Stimulated activated naive CD8-positive, alpha-beta T cell treated with anti-CD3 and anti-CD28 coated beads, Interleukin-15, amount 100 ng/mL, for 72 hours (primary cell): ENCODE results near the gene IQCH.
"Not testable (repeated sequence)": the region's sequence is repeated elsewhere in the genome, so short reads cannot be mapped to it uniquely, and the experiment has no call there.

Experiments used
- ATAC-seq: fragments of 150-1000 bp; cut with Tn5 transposase; 2 replicates; pipeline ENCODE4 v1.10.0; 2021; ENCODE audit warnings: mild to moderate bottlenecking, moderate library complexity
- DNase-seq, 2 donors: peaks; one replicate each; pipeline ENCODE4 v3.0.0; 2021 to 2022
- H3K27ac Mint-ChIP-seq, 2 donors: one replicate each; pipeline ENCODE4 v1.8.0; 2022; ENCODE audit warnings: mild to moderate bottlenecking in 2 of 2, mixed read lengths in 2 of 2, moderate library complexity in 2 of 2
- H3K27me3 Mint-ChIP-seq: one replicate; pipeline ENCODE4 v1.8.0; 2022; ENCODE audit warnings: mixed read lengths
- H3K4me1 Mint-ChIP-seq: one replicate; pipeline ENCODE4 v1.8.0; 2022; ENCODE audit warnings: mild to moderate bottlenecking, mixed read lengths
- H3K4me3 Mint-ChIP-seq, 2 donors: one replicate each; pipeline ENCODE4 v1.8.0; 2022; ENCODE audit warnings: mild to moderate bottlenecking in 2 of 2, mixed read lengths in 2 of 2, moderate library complexity in 1 of 2
- H3K9me3 Mint-ChIP-seq, 2 donors: one replicate each; pipeline ENCODE4 v1.8.0; 2022; ENCODE audit warnings: mixed read lengths in 2 of 2

Gene IQCH

GRCh38 chr15:67266870-67267269 lies 12.3 kb downstream of the IQCH start:
- no peak for ATAC-seq
- no peak for DNase-seq
- H3K9me3 Mint-ChIP-seq, result no peaks in the 10 kb centered on the region
- no peaks in the 10 kb centered on the region for H3K4me1 Mint-ChIP-seq
- H3K4me3 Mint-ChIP-seq, result no peak overlapping the region
- no peak overlapping the region for H3K27ac Mint-ChIP-seq
- peaks cover 7% of the 10 kb centered on the region for H3K27me3 Mint-ChIP-seq

DNA sequence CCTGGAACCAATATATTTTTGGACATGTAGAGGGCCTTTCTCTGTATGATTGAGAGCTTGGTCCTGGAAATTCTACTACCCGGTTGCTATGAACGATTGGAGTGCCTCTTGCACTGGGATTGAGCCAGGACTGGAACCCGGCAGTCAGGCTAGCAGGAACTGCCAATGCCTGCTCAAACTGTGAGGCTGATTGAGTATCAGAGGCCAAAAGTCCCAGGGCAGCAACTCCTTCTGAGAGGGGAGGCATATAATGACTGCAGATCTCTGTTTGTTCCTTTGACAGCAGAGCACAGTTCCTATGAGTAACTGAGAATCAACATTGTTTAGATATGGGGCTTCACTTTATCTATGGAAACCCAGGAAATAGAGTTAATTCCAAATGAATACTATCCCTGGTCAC lies 12.9 kb downstream of the IQCH start:
- DNase-seq, result no peak
- peaks cover 7% of the 10 kb centered on the region for H3K27me3 Mint-ChIP-seq
- H3K4me1 Mint-ChIP-seq, result no peaks in the 10 kb centered on the region
- no peak for ATAC-seq
- H3K4me3 Mint-ChIP-seq, result no peak overlapping the region
- no peak overlapping the region for H3K27ac Mint-ChIP-seq
- H3K9me3 Mint-ChIP-seq, result no peaks in the 10 kb centered on the region

DNA sequence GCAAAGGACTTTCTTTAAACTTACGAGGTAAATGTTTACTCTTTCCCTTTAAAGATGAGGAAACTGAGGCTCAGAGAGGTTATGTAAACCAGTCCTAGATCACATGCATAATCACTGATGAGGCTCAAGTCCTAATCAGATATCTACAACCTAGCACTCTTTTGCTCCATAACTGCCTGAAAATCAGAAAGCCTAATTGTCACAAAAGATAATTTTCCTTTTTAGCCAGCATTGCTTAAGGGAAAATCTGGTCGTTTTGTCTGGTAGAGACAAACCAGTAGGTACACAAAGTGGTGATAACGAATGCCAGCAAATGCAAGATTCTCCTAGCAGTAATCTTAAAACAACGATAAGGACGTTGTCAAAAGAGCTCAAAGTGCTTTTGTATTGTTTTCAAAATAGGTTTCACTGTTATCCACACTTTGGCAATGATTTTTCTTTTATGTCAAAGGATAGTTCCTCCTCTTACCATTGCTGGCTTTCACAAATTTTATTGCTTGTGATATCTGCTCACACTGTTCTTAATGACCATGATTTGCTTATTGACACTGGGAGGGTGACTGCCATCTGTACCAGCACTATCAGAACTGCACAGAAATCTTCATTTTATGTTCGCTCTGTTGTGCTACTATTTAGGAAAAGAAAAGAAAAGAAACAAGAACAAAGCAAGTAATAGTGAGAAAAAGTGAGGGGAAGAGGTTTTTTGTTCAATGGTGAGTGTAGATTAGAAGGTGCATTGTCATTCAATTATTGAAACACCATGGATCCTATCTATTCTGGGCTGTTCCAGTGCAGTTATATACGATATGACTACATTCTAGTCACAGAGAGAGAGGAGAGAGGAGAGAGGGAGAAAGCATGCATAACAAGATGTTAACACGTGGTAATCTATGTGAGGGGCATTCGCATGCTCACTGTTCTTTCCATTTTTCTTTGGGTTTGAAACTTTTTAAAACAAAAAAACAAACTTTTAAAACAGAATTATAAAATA lies 13.7 kb downstream of the IQCH start:
- Mint-ChIP-seq H3K9me3 (no peaks in the 10 kb centered on the region), H3K27me3 (peaks cover 7% of the 10 kb centered on the region), H3K4me1 (no peaks in the 10 kb centered on the region), H3K27ac (no peak overlapping the region), H3K4me3 (no peak overlapping the region)
- no peak for DNase-seq
- ATAC-seq, result no peak

- Mint-ChIP-seq H3K27ac (no peak overlapping the region), H3K9me3 (peaks cover 0 to 14% of the 10 kb centered on the region in 2 donors), H3K4me3 (no peak overlapping the region), H3K27me3 (peaks cover 16% of the 10 kb centered on the region), H3K4me1 (no peaks in the 10 kb centered on the region)
- ATAC-seq (no peak), DNase-seq (no peak)
Observed at GRCh38 chr15:67274236-67274635, 19.6 kb downstream of the IQCH start.

DNA sequence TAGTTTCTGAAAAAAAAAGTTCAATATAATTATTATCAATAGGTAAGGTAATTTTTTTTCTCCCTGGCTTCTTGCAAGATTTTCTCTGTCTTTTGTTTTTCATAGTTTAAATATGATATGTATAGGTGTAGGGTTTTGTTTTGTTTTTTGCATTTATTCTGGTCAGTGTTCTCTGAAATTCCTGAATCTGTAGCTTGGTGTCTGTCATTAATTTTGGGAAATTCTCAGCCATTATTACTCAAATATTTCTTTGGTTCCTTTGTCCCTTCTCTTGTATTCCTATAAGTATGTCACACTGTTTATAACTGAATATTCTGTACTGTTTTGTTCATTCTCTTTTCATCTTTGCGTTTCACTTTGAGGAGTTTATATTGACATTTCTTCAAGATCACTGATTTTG lies 22.1 kb downstream of the IQCH start:
- DNase-seq (no peak), ATAC-seq (no peak)
- Mint-ChIP-seq H3K27me3 (peaks cover 9% of the 10 kb centered on the region), H3K9me3 (peaks cover 0 to 14% of the 10 kb centered on the region in 2 donors), H3K4me1 (no peaks in the 10 kb centered on the region), H3K4me3 (no peak overlapping the region), H3K27ac (no peak overlapping the region)

DNA sequence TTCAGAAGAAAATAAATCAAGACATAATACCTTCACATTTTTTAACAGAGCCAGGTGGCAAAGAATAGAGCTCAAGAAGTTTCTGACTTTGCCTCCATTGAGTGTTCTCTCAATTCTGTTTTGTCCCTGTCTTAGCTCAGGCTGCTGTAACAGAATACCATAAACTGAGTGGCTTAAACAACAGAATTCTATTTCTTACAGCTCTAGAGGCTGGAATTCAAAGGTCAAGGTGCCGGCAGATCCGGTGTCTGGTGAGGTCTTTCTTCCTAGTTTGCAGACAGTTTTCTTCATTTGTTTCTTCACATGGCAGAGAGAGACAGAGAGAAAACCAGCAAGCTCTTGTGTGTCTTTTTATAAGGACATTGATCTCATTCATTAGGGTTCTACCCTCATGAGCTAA lies 25.6 kb downstream of the IQCH start:
- ATAC-seq (no peak), DNase-seq (no peak)
- H3K9me3 Mint-ChIP-seq, result no peaks in the 10 kb centered on the region
- peaks cover 8% of the 10 kb centered on the region for H3K27me3 Mint-ChIP-seq
- H3K27ac Mint-ChIP-seq, result no peak overlapping the region
- no peaks in the 10 kb centered on the region for H3K4me1 Mint-ChIP-seq
- no peak overlapping the region for H3K4me3 Mint-ChIP-seq

- no peak for ATAC-seq
- no peak for DNase-seq
- Mint-ChIP-seq H3K9me3 (no peaks in the 10 kb centered on the region), H3K4me3 (no peak overlapping the region), H3K27me3 (peaks cover 8% of the 10 kb centered on the region), H3K4me1 (no peaks in the 10 kb centered on the region), H3K27ac (no peak overlapping the region)
Observed at GRCh38 chr15:67281714-67282113, 27.1 kb downstream of the IQCH start.

GRCh38 chr15:67285625-67286024 lies 31.0 kb downstream of the IQCH start:
- not testable (repeated sequence) for ATAC-seq, H3K4me1 Mint-ChIP-seq, DNase-seq, H3K27me3 Mint-ChIP-seq, H3K27ac Mint-ChIP-seq, H3K4me3 Mint-ChIP-seq, H3K9me3 Mint-ChIP-seq

DNA sequence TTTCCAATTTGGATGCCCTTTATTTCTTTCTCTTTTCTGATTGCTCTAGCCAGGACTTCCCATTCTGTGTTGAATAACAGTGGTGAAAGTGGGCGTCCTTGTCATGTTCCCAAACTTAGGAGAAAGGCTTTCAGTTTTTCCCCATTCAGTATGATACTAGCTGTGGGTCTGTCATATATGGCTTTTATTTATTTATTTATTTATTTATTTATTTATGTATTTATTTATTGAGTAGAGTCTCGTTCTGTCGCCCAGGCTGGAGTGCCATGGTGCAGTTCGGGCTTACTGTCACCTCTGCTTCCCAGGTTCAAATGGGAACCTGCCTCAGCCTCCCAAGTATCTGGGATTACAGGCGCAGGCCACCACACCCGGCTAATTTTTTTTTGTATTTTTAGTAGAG lies 31.8 kb downstream of the IQCH start:
- H3K9me3 Mint-ChIP-seq, H3K27ac Mint-ChIP-seq, ATAC-seq, H3K4me1 Mint-ChIP-seq, H3K4me3 Mint-ChIP-seq, H3K27me3 Mint-ChIP-seq, DNase-seq: not testable (repeated sequence)

GRCh38 chr15:67290319-67290718 lies 35.7 kb downstream of the IQCH start:
- no peak overlapping the region for H3K27ac Mint-ChIP-seq
- no peaks in the 10 kb centered on the region for H3K9me3 Mint-ChIP-seq
- no peak for ATAC-seq
- H3K4me1 Mint-ChIP-seq, result no peaks in the 10 kb centered on the region
- H3K4me3 Mint-ChIP-seq, result no peak overlapping the region
- DNase-seq, result no peak
- H3K27me3 Mint-ChIP-seq, result no peaks in the 10 kb centered on the region

GRCh38 chr15:67296188-67296587 lies 41.6 kb downstream of the IQCH start:
- Mint-ChIP-seq H3K27ac (no peak overlapping the region), H3K4me1 (no peaks in the 10 kb centered on the region), H3K9me3 (no peaks in the 10 kb centered on the region), H3K4me3 (no peak overlapping the region), H3K27me3 (no peaks in the 10 kb centered on the region)
- ATAC-seq, result no peak
- DNase-seq, result no peak

DNA sequence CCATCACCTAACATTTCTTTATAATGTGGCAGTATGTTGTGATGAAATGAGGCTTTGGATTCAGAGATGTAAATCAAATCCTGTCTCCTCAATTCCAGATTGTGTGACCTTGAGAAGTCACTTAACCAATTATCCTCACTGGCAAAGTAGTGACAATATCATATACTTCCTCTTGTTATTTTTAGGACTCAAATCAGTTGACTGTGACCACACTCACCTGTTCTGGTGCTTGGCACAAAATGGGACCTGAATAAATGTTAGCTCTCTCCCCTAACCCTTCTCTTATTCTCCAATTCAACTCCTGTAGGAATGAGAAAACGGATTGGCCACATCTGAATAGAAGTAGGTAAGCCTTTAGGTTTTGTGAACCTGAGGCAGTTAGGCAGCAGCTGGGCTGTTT lies 42.1 kb downstream of the IQCH start:
- DNase-seq (no peak), ATAC-seq (no peak)
- Mint-ChIP-seq H3K27me3 (no peaks in the 10 kb centered on the region), H3K4me1 (no peaks in the 10 kb centered on the region), H3K4me3 (no peak overlapping the region), H3K27ac (no peak overlapping the region), H3K9me3 (no peaks in the 10 kb centered on the region)

GRCh38 chr15:67300266-67301025 lies 45.9 kb downstream of the IQCH start:
- H3K9me3 Mint-ChIP-seq, result no peaks in the 10 kb centered on the region
- H3K4me3 Mint-ChIP-seq, result no peak overlapping the region
- no peaks in the 10 kb centered on the region for H3K27me3 Mint-ChIP-seq
- ATAC-seq, result no peak
- no peak for DNase-seq
- H3K4me1 Mint-ChIP-seq, result no peaks in the 10 kb centered on the region
- no peak overlapping the region for H3K27ac Mint-ChIP-seq

GRCh38 chr15:67303490-67304363 lies 49.1 kb downstream of the IQCH start:
- Mint-ChIP-seq H3K27me3 (no peaks in the 10 kb centered on the region), H3K27ac (no peak overlapping the region), H3K4me3 (no peak overlapping the region), H3K4me1 (peaks cover 18% of the 10 kb centered on the region), H3K9me3 (no peaks in the 10 kb centered on the region)
- ATAC-seq, result no peak
- no peak for DNase-seq

DNA sequence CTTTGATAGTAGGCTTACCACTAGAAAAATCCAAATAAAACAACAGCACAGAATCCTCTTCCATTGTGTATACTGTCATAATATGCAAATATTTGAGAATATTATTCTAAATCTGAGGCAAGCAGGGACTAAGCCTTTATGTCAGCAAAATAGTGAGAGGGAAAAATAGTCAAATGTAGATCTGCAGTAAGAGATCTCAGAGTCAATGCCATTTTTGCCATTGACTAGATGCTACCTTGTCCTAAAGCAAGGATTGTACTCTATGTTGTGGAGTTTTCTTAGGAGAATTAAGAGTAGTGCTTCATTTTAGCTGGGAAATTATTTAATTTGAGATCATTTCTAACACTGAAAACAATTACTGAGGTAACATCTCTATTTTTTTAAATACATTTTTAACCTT lies 50.2 kb downstream of the IQCH start:
- H3K27ac Mint-ChIP-seq, result no peak overlapping the region
- no peak for ATAC-seq
- DNase-seq, result no peak
- H3K4me1 Mint-ChIP-seq, result peaks cover 18% of the 10 kb centered on the region
- no peaks in the 10 kb centered on the region for H3K27me3 Mint-ChIP-seq
- H3K4me3 Mint-ChIP-seq, result no peak overlapping the region
- no peaks in the 10 kb centered on the region for H3K9me3 Mint-ChIP-seq
